ENCODE results near the gene BMAL1.

Gene BMAL1

DNA sequence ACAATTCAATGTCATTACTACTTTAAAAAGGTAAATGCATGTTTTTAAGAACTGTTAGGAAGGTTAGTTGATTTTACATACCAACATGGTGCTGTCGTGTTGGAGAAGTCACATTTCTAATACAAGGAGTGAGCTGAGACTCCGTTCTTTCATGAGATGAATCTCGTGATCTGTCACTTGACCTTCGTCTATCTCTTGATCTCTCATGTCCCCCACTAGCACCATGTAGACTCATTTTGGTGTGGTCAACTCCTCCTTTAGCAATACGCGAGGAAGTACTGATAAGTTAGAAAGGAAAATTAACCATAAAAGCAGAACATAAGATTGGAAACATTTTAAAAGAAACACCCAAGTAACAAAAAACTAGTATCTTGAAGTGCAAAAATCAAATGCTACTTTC lies 144.0 kb downstream of the BMAL1 start:
- Histone ChIP-seq H3K27ac (ENCODE audit: low read depth, low read length, poor library complexity, severe bottlenecking) (no peak overlapping the region), H3K4me2 (ENCODE audit: low read length) (no peak overlapping the region), H3K9ac (ENCODE audit: low read length) (no peak overlapping the region), H3K4me3 (ENCODE audit: low read depth, low read length, poor library complexity, severe bottlenecking) (no peak overlapping the region), H3K27me3 (ENCODE audit: insufficient read depth, low read length) (no peaks in the 10 kb centered on the region), H3F3A (ENCODE audit: insufficient read depth, low read length) (no peaks in the 10 kb centered on the region), H3K9me3 (ENCODE audit: low read length) (peaks cover 5% of the 10 kb centered on the region; the same call in 1 of the 2 replicates), H2AFZ (ENCODE audit: low read length) (no peak overlapping the region), H3K36me3 (ENCODE audit: insufficient read depth, low read length) (peaks cover 8% of the 10 kb centered on the region), H3K9me2 (ENCODE audit: low read depth, low read length) (no peaks in the 10 kb centered on the region), H3K4me1 (ENCODE audit: insufficient read depth, low read length, severe bottlenecking) (no peaks in the 10 kb centered on the region), H3K79me2 (ENCODE audit: insufficient read depth, low read length) (peaks cover 8% of the 10 kb centered on the region), H4K20me1 (ENCODE audit: insufficient read depth, low read length) (no peaks in the 10 kb centered on the region)
- no peak for TF ChIP-seq EZH2 (IDR thresholded peaks at IDR 0.05; ENCODE audit: borderline replicate concordance, low read length)
- TF ChIP-seq, protein P1, sequence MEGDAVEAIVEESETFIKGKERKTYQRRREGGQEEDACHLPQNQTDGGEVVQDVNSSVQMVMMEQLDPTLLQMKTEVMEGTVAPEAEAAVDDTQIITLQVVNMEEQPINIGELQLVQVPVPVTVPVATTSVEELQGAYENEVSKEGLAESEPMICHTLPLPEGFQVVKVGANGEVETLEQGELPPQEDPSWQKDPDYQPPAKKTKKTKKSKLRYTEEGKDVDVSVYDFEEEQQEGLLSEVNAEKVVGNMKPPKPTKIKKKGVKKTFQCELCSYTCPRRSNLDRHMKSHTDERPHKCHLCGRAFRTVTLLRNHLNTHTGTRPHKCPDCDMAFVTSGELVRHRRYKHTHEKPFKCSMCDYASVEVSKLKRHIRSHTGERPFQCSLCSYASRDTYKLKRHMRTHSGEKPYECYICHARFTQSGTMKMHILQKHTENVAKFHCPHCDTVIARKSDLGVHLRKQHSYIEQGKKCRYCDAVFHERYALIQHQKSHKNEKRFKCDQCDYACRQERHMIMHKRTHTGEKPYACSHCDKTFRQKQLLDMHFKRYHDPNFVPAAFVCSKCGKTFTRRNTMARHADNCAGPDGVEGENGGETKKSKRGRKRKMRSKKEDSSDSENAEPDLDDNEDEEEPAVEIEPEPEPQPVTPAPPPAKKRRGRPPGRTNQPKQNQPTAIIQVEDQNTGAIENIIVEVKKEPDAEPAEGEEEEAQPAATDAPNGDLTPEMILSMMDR (IDR thresholded peaks at IDR 0.05; ENCODE audit: low read length) = no peak

DNA sequence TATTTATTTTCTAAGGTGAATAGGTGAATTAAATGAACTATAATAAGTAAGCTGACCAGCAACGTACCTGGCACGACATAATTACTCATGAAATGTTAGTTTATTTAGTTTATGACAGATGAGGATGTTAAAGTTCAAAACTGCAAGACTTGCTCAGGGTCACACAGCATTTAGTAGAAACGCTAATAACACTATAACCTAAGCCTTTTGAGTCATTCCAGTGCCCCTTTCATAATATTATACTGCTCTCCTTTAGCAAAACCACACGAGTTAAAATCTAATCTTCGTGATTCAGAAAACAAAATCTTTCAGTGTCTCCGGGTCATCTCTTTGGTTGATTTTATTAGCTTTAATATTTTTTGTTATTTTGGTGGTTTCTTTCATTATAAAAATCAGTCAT lies 145.8 kb downstream of the BMAL1 start:
- Histone ChIP-seq H2AFZ (ENCODE audit: low read length) (no peak overlapping the region), H3K4me1 (ENCODE audit: insufficient read depth, low read length, severe bottlenecking) (no peaks in the 10 kb centered on the region), H3K4me3 (ENCODE audit: low read depth, low read length, poor library complexity, severe bottlenecking) (no peak overlapping the region), H3K27me3 (ENCODE audit: insufficient read depth, low read length) (no peaks in the 10 kb centered on the region), H3F3A (ENCODE audit: insufficient read depth, low read length) (no peaks in the 10 kb centered on the region), H3K9me2 (ENCODE audit: low read depth, low read length) (no peaks in the 10 kb centered on the region), H3K9me3 (ENCODE audit: low read length) (peaks cover 8% of the 10 kb centered on the region), H3K27ac (ENCODE audit: low read depth, low read length, poor library complexity, severe bottlenecking) (no peak overlapping the region), H4K20me1 (ENCODE audit: insufficient read depth, low read length) (no peaks in the 10 kb centered on the region), H3K4me2 (ENCODE audit: low read length) (no peak overlapping the region), H3K9ac (ENCODE audit: low read length) (no peak overlapping the region), H3K79me2 (ENCODE audit: insufficient read depth, low read length) (peaks cover 11% of the 10 kb centered on the region), H3K36me3 (ENCODE audit: insufficient read depth, low read length) (peaks cover 7% of the 10 kb centered on the region; the same call in 1 of the 2 replicates)
- TF ChIP-seq EZH2 (IDR thresholded peaks at IDR 0.05; ENCODE audit: borderline replicate concordance, low read length) = no peak
- TF ChIP-seq, protein P1 (IDR thresholded peaks at IDR 0.05; ENCODE audit: low read length) = no peak

GRCh38 chr11:13427440-13427839 lies 149.8 kb downstream of the BMAL1 start:
- no peaks in the 10 kb centered on the region for H3K4me1 ChIP-seq (ENCODE audit: insufficient read depth, low read length, severe bottlenecking)
- no peaks in the 10 kb centered on the region for H3F3A ChIP-seq (ENCODE audit: insufficient read depth, low read length)
- peaks cover 11% of the 10 kb centered on the region for H3K79me2 ChIP-seq (ENCODE audit: insufficient read depth, low read length)
- H3K9me3 ChIP-seq (ENCODE audit: low read length) = peaks cover 8% of the 10 kb centered on the region
- TF ChIP-seq EZH2 (IDR thresholded peaks at IDR 0.05; ENCODE audit: borderline replicate concordance, low read length) = no peak
- TF ChIP-seq, protein P1 (IDR thresholded peaks at IDR 0.05; ENCODE audit: low read length) = no peak
- H3K27me3 ChIP-seq (ENCODE audit: insufficient read depth, low read length) = no peaks in the 10 kb centered on the region
- H3K9me2 ChIP-seq (ENCODE audit: low read depth, low read length) = no peaks in the 10 kb centered on the region
- H4K20me1 ChIP-seq (ENCODE audit: insufficient read depth, low read length) = no peaks in the 10 kb centered on the region
- H3K9ac ChIP-seq (ENCODE audit: low read length) = no peak overlapping the region
- H3K27ac ChIP-seq (ENCODE audit: low read depth, low read length, poor library complexity, severe bottlenecking) = no peak overlapping the region
- no peak overlapping the region for H3K4me2 ChIP-seq (ENCODE audit: low read length)
- no peaks in the 10 kb centered on the region for H3K36me3 ChIP-seq (ENCODE audit: insufficient read depth, low read length)
- no peak overlapping the region for H3K4me3 ChIP-seq (ENCODE audit: low read depth, low read length, poor library complexity, severe bottlenecking)
- no peak overlapping the region for H2AFZ ChIP-seq (ENCODE audit: low read length)

Data from OCI-LY1 (cell line).